Occipital lobe (tissue), 2 donors: ENCODE data around the gene TMEM163. TPM values are rescaled to one million over a fixed set of nuclear protein-coding genes. Genes with fewer than 3 reads are reported as not detected.
"Not testable (repeated sequence)": the region's sequence is repeated elsewhere in the genome, so short reads cannot be mapped to it uniquely, and the experiment has no call there.

ENCODE experiments used
- DNase-seq: peaks from one replicate; lab custom pipeline; 2025; lab: John Stamatoyannopoulos, UW
- total RNA-seq: library from RNA; depleted of rRNA; stranded (reverse); fragments of >200 nt; gene quantifications from one replicate; pipeline ENCODE4 v1.2.3, GENCODE V29; 2014

The TMEM163 gene
- total RNA-seq, 1 donor from 2014 or later: 14.3 TPM

DNA sequence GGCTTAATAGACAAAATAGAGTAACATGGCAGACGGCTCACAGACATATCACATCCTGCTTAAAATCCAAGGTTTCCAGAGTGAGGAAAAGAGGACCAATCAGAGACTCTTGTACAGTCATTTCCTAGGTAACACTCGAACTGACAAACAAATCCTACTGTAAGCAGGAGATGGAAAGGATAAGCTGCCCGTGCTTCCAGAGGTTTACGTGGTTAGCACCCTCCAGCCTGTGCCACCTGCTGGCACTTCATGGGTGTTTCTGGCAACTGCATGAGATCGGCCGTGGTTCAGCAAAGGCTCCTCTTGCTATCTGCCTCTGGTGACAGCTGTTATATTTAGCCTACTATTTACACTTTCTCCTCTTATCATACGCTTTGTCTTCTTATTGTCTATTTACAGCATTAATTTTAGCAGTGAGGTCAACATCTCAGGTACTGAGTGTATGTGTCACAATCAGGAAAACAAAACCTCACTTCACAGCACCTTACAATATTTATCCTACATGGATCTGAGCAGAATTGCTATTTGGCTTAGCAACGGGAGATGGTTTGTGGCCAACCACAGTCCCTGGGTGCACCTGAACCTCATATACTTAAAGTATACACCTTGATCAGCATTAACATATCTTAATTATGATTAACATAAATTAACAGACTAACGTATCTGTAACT is 226.9 kb downstream of the TMEM163 start:
- DNase-seq: no peak

GRCh38 chr2:134491022-134491421 is 227.8 kb downstream of the TMEM163 start:
- DNase-seq: no peak

DNA sequence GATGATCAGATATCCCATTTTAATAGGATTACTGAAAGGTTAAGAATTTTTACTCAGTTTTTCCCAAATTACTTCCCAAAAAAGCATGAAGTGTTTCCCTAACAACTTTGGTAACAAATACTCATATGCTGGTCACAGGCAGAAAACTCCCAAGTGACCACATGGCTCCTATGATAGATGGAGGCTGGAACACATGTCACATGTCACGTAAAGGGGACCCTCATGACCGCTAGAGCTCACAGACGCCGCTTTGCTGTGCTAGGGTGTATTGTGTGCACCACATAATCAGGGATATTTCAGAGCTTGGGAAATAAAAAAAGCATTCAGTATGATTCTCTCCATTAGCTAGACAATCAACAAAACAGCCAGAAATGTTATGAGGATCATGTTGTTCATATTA is 228.2 kb downstream of the TMEM163 start:
- no peak for DNase-seq

DNA sequence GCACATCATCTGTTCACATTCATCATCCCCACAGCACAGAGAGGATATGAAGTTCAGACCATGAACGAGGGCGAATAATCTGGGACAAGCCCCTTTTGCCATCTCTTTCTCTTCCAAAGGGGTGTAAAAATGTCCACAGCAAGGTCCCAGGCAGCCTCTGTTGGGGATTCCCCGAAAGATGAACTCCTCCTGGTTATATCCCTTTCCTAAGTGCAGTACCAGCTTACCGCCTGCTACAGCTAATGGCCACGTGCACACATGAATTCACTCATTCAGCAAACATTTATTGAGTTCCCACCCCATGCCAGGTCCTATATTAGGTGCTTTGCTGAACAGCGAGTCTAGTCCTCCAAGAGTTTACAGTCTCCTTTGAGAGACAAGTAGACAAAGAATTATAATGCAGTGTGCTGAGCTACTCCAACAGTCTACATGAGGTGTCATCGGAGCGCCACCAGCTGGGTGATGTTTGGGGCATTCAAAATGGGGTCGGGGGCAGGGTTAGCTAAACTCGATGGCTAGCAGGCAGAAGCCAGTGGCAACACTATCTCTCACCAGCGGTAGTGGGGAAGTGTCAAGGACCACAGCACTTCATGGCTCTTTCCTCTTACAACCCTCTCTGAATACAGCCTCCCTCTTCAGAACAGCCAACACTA is 228.9 kb downstream of the TMEM163 start:
- no peak for DNase-seq

DNA sequence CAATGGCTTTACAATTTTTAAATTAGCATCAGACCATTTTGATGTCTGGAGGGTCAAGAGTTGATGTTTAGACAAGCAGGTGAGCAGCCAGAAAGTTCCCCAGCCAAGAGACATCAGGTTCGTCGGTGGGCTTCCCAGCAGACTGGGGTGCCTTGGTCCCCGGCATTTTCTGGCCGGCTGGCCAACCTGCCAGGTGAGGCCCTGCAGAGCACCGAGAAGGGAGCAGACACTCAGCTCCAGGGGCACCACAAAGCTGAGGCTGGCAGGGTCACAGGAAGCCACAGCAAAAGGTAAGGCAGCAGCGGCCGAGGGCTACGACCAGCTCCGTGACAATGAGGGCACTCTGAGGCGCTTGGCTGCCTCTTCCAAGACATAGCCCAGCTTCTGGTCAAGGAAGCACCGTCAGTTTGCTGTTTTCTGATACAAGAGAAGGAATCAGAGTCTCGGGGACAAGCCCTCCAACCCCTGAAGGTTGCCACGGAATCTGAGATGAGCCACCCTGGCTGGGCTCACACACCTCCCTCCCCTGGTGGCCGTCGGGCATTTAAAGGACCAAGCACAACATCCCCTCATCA is 235.9 kb downstream of the TMEM163 start:
- DNase-seq: no peak

DNA sequence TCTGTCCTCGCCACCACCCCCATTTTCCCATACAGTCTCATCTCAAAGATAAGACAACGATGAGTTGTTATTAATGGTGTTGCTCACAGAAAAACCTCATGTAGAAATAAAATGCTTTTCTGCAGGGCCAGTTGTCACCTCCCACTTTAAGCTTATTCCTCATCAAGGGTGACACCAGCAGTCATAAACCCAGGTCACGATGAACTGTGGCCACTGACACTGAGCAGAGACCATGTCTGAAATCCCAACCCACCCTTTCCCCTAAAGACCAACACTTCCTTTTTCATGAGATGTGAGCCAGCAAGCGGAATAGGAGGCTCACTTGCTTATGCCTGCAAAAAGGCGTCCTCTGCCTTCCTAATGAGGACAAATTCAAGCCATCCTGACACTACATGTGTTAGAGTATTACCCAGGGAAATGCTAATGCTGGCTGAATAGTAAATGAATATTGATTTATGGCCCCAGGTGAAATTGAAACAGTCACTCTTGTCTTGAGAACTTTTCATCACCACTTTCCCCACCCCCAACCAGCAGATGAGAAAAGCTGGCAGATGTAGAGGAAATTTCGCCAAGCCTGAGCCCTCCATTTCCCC is 236.6 kb downstream of the TMEM163 start:
- DNase-seq: no peak

GRCh38 chr2:134479696-134480330 is 239.0 kb downstream of the TMEM163 start:
- no peak for DNase-seq

DNA sequence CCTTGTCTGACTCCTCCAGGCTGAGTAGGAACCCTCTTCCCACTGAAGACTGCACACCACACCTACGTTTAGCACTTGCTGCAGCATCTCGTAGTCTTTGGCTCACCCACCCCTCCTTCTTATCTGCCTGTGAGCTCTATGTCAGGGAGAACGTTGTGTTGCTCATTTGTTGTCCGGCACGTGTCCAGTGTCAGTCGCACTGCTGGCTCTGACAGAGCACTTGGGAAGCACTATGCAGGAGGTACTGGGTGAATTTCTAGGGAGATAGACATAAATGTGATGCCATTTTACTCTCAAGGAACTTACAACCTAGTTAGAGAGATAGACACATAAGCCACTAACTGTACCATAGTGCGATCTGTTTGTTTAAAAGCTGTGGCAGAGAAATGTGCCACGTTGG is 241.8 kb downstream of the TMEM163 start:
- DNase-seq: not testable (repeated sequence)

DNA sequence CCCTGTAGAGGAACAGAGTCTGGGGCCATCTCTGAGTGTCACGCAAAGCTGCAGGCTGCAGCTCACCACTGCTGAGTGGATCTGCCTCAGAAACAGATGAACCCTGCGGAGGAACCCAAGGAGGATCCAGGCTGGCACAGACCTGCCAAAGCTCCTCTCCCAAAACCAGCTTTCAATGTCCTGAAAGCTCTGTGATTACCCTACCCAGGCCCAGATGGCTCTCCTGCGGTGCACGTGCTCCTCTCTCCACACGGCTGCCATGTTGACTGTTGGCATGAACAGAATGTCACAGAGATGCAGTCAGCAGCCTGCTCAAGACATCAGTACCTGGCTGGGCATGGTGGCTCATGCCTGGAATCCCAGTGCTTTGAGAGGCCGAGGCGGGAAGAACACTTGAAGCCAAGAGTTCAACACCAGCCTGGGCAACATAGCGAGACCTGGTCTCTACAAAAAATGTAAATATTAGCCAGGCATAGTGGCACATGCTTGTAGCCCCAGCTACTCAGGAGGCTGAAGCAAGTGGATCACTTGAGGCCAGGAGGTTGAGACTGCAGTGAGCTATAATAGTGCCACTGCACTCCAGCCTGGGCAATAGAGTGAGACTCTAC is 248.1 kb downstream of the TMEM163 start:
- DNase-seq: no peak

- DNase-seq: no peak
These were observed 249.2 kb downstream of the TMEM163 start for GRCh38 chr2:134469516-134470115.

DNA sequence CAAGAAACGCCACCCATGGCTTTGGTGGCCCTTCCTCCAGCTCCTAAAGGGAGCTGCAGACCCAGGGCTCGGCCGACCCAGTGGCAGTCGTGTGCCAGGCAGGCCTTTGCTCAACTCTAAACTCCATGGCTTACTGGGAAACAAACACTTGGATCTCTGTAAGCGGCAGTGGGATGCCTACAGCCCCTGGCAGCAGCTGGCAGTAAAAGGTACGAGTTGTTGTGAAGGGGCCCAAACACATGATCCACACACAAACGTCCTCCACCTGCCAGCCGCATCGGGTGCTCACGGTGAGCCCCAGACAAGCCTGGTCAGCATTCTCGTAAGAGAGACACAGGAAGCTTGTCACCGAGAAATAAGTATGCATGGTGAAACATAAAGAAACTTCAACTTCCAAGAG is 250.0 kb downstream of the TMEM163 start:
- DNase-seq: no peak

DNA sequence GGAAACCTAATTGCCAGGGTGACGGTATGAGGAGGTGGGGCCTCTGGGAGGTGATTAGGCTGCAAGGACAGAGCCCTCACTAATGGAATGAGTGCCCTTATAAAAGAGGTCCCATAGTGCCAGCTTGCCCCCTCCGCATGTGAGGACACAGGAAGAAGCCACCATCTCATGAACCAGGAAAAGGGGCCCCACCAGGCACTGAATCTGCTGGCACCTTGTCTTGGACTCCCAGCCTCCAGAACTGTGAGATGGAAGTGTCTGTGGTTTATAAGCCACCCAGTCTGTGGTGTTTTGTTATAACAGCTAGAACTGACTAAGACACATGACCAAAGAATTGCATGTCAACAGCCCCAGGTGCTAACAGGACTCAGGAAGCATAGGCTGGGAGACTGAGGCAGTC is 250.6 kb downstream of the TMEM163 start:
- no peak for DNase-seq

GRCh38 chr2:134466141-134466540 is 252.7 kb downstream of the TMEM163 start:
- no peak for DNase-seq

GRCh38 chr2:134465228-134466105 is 253.3 kb downstream of the TMEM163 start:
- DNase-seq: no peak

- DNase-seq: no peak
These were observed 255.1 kb downstream of the TMEM163 start for GRCh38 chr2:134463699-134464022.

GRCh38 chr2:134462791-134463698 is 255.8 kb downstream of the TMEM163 start:
- DNase-seq: no peak

- DNase-seq: no peak
These were observed 256.5 kb downstream of the TMEM163 start for GRCh38 chr2:134462275-134462674.

- DNase-seq: no peak
These were observed 257.3 kb downstream of the TMEM163 start for GRCh38 chr2:134461511-134461910.

- DNase-seq: peak; percentile 47
These were observed 258.2 kb downstream of the TMEM163 start for GRCh38 chr2:134460583-134460998.
